A549 (cell line): ENCODE results near the gene SLC6A2. TPM values are rescaled to one million over a fixed set of nuclear protein-coding genes. Genes with fewer than 3 reads are reported as not detected.
A peak's percentile ranks its signal among the peaks of the same experiment; 100 is the strongest.

Experiments
- ATAC-seq, 2 experiments: fragments of 200-7000 bp in 1 of 2; fragments of >200 bp in 1 of 2; cut with Nextera tagmentation in 1 of 2; cut with Tn5 transposase in 1 of 2; 3 replicates each; pipeline versions ENCODE4 v1.8.0 to v1.9.1; 2018 to 2020; ENCODE audit warnings: mild to moderate bottlenecking in 1 of 2, moderate library complexity in 1 of 2
- CTCF ChIA-PET: fragments of 300-600 bp; sonication (Branson Sonifier 250); formaldehyde crosslinking; extraction: SDS; loops from one replicate; lab custom pipeline; 2021; ENCODE audit warnings: antibody characterized with exemption, inconsistent platforms; lab: Yijun Ruan, JAX
- POLR2A ChIA-PET: fragments of 350-600 bp; formaldehyde crosslinking; extraction: SDS; loops from one replicate; lab custom pipeline; 2021; ENCODE audit warnings: antibody characterized with exemption, inconsistent platforms; lab: Yijun Ruan, JAX
- DNase-seq, 2 experiments: peaks; one replicate each; pipeline versions ENCODE4 v3.0.0 to v3.0.0-alpha.2; 2011 to 2016; ENCODE audit warnings: low read depth in 1 of 2, low spot score in 1 of 2
- FAIRE-seq: peaks from 2 replicates; lab custom pipeline; 2011; peaks lifted over from hg19 to GRCh38; lab: Jason Lieb, UNC
- H3K27ac ChIP-seq, 2 experiments: fragments of >200 bp; sonication (Bioruptor Twin); formaldehyde crosslinking; 3 replicates each; pipeline ENCODE4 v1.5.1; 2016 to 2017
- H3K4me1 ChIP-seq: fragments of >200 bp; sonication (Bioruptor Twin); formaldehyde crosslinking; 3 replicates; pipeline ENCODE4 v1.6.1; 2016
- H3K4me2 ChIP-seq: fragments of >200 bp; sonication (Bioruptor Twin); formaldehyde crosslinking; 3 replicates; pipeline ENCODE4 v1.6.1; 2016
- H3K4me3 ChIP-seq: fragments of >200 bp; sonication (Bioruptor Twin); formaldehyde crosslinking; 3 replicates; pipeline ENCODE4 v1.5.1; 2016
- H3K9me3 ChIP-seq: fragments of >200 bp; sonication (Bioruptor Twin); formaldehyde crosslinking; 3 replicates; pipeline ENCODE4 v1.6.1; 2016
- ATOH8 ChIP-seq: fragments of 250-450 bp; sonication (Bioruptor Pico); IDR thresholded peaks from 2 replicates; pipeline ENCODE4 v1.5.0; 2020; ENCODE audit warnings: low read depth, mild to moderate bottlenecking, moderate library complexity
- BCL3 ChIP-seq: fragments of >200 bp; sonication (Bioruptor Twin); formaldehyde crosslinking; IDR thresholded peaks from 3 replicates; pipeline ENCODE4 v1.6.1; 2016
- BHLHE40 ChIP-seq: IDR thresholded peaks from 2 replicates; pipeline ENCODE4 v1.6.1; 2012; ENCODE audit warnings: low read depth, low read length, inconsistent platforms
- CBX8 ChIP-seq: fragments of 200-600 bp; sonication (generic); IDR thresholded peaks from 2 replicates; pipeline ENCODE4 v1.6.1; 2016
- E2F6 ChIP-seq: IDR thresholded peaks from 2 replicates; pipeline ENCODE4 v1.6.1; 2012; ENCODE audit warnings: low read depth, borderline replicate concordance
- ESRRA ChIP-seq: fragments of 150-350 bp; IDR thresholded peaks from 2 replicates; pipeline ENCODE4 v1.6.1; 2014; ENCODE audit warnings: mild to moderate bottlenecking, low read length, borderline replicate concordance
- GATA3 ChIP-seq: IDR thresholded peaks from 2 replicates; pipeline ENCODE4 v1.6.1; 2012; ENCODE audit warnings: borderline replicate concordance
- HOXB5 ChIP-seq: fragments of 250-450 bp; sonication (Bioruptor Pico); IDR thresholded peaks from 2 replicates; pipeline ENCODE4 v1.5.0; 2020; ENCODE audit warnings: mild to moderate bottlenecking, moderate library complexity
- JUN ChIP-seq, 2 experiments: fragments of >200 bp; sonication (Bioruptor Twin); formaldehyde crosslinking; IDR thresholded peaks; 2 replicates in 1 of 2; 3 replicates in 1 of 2; pipeline ENCODE4 v1.6.1; 2016 to 2017
- KDM5A ChIP-seq: fragments of 200-600 bp; sonication (generic); IDR thresholded peaks from 2 replicates; pipeline ENCODE4 v1.6.1; 2016; ENCODE audit warnings: antibody characterized with exemption, mild to moderate bottlenecking
- MAFK ChIP-seq: fragments of 450-650 bp; IDR thresholded peaks from 2 replicates; pipeline ENCODE4 v1.6.1; 2014; ENCODE audit not compliant: partially characterized antibody
- NFE2L2 ChIP-seq: fragments of 150-350 bp; conservative IDR thresholded peaks from 2 replicates; pipeline ENCODE4 v1.6.1; 2014; ENCODE audit warnings: low read length
- NR3C1 ChIP-seq: fragments of >200 bp; sonication (Bioruptor Twin); formaldehyde crosslinking; IDR thresholded peaks from 3 replicates; pipeline ENCODE4 v1.6.1; 2017
- PHF8 ChIP-seq: fragments of 200-600 bp; sonication (generic); IDR thresholded peaks from 2 replicates; pipeline ENCODE4 v1.6.1; 2016; ENCODE audit warnings: low read depth, mild to moderate bottlenecking, antibody characterized with exemption, moderate library complexity, borderline replicate concordance
- POLR2AphosphoS2 ChIP-seq: conservative IDR thresholded peaks from 2 replicates; pipeline ENCODE4 v1.6.1; 2012; ENCODE audit warnings: low read length, improper control_type of control experiment, inconsistent platforms
- RAD21 ChIP-seq, 2 experiments: fragments of >200 bp in 1 of 2; sonication (Bioruptor Twin) in 1 of 2; formaldehyde crosslinking in 1 of 2; IDR thresholded peaks in 1 of 2; conservative IDR thresholded peaks in 1 of 2; 2 replicates in 1 of 2; 3 replicates in 1 of 2; pipeline ENCODE4 v1.6.1; 2012 to 2018; ENCODE audit warnings: inconsistent platforms in 1 of 2
- RARB ChIP-seq: fragments of 250-450 bp; sonication (Bioruptor Pico); IDR thresholded peaks from 2 replicates; pipeline ENCODE4 v1.8.0; 2021; ENCODE audit warnings: mild to moderate bottlenecking, moderate library complexity
- REST ChIP-seq: fragments of 200-600 bp; sonication (generic); IDR thresholded peaks from 2 replicates; pipeline ENCODE4 v1.6.1; 2016; ENCODE audit warnings: antibody characterized with exemption, mild to moderate bottlenecking, moderate library complexity
- TFCP2L1 ChIP-seq: fragments of 250-450 bp; sonication (Bioruptor Pico); IDR thresholded peaks from 2 replicates; pipeline ENCODE4 v1.5.0; 2021; ENCODE audit warnings: mild to moderate bottlenecking
- TP53 ChIP-seq: fragments of 250-450 bp; sonication (Bioruptor Pico); IDR thresholded peaks from 2 replicates; pipeline ENCODE4 v1.5.0; 2021; ENCODE audit warnings: mild to moderate bottlenecking, moderate library complexity
- ZC3H11A ChIP-seq: fragments of 450-650 bp; IDR thresholded peaks from 2 replicates; pipeline ENCODE4 v1.6.1; 2014; ENCODE audit warnings: antibody characterized with exemption, mild to moderate bottlenecking
- ZNF302 ChIP-seq: fragments of 250-450 bp; sonication (Bioruptor Pico); IDR thresholded peaks from 2 replicates; pipeline ENCODE4 v1.9.0; 2021; ENCODE audit warnings: inconsistent platforms, mild to moderate bottlenecking, moderate library complexity
- ZSCAN20 ChIP-seq: fragments of 250-450 bp; sonication (Bioruptor Pico); IDR thresholded peaks from 2 replicates; pipeline ENCODE4 v1.8.0; 2022; ENCODE audit warnings: mild to moderate bottlenecking, moderate library complexity
- WGBS: methylation state at CpG from one replicate; pipeline ENCODE4 v1.1.6; 2017; ENCODE audit errors: missing lambda C conversion rate; 5-methylcytosine and 5-hydroxymethylcytosine counted together
- polyA plus RNA-seq, 4 experiments: library from polyadenylated mRNA; depleted of rRNA in 3 of 4; stranded (reverse); fragments of >200 nt; fragmentation: RNase III in 1 of 4; extraction: RNeasy Plus Mini Kit Qiagen cat#74134 plus additional on column Dnase treatment in 1 of 4; gene quantifications; 2 replicates in 3 of 4; 3 replicates in 1 of 4; pipeline ENCODE4 v1.2.3, GENCODE V29; 2011 to 2017

Gene SLC6A2
- polyA plus RNA-seq, 2 of the 4 experiments (the other 2 are of a cell fraction) = not detected

- Histone ChIP-seq H3K4me2 (peak overlapping the region; percentile 57), H3K4me3 (no peak overlapping the region), H3K27ac (no peak overlapping the region), H3K4me1 (no peaks in the 10 kb centered on the region), H3K9me3 (no peaks in the 10 kb centered on the region)
- FAIRE-seq = no peak
- ATAC-seq = no peak
- ChIA-PET CTCF (no interaction called here), POLR2A (no interaction called here)
- WGBS = 58% methylated on average over 7 of the region's 29 CpGs
- no peak for DNase-seq
- no peak for TF ChIP-seq NFE2L2
- no peak for TF ChIP-seq HOXB5
- TF ChIP-seq ESRRA = no peak
- TF ChIP-seq KDM5A = no peak
- TF ChIP-seq TP53 (CRISPR knock-in tag) = no peak
- no peak for TF ChIP-seq POLR2AphosphoS2
- TF ChIP-seq JUN (IDR thresholded peaks at IDR 0.05) = no peak
- TF ChIP-seq BCL3 = no peak
- no peak for TF ChIP-seq GATA3
- TF ChIP-seq ZNF302 (CRISPR knock-in tag) = no peak
- no peak for TF ChIP-seq ZSCAN20 (CRISPR knock-in tag)
- TF ChIP-seq CBX8 = no peak
Measured at GRCh38 chr16:55655381-55655896, 349 bp upstream of the SLC6A2 start.

GRCh38 chr16:55656691-55657092 is 904 bp downstream of the SLC6A2 start:
- TF ChIP-seq RARB (CRISPR knock-in tag) (no peak), BHLHE40 (no peak), NR3C1 (no peak), GATA3 (no peak), TFCP2L1 (CRISPR knock-in tag) (no peak), CBX8 (no peak), PHF8 (no peak), RAD21 (conservative IDR thresholded peaks at IDR 0.05 in 1 of 2, IDR thresholded peaks at IDR 0.05 in 1 of 2) (no peak)
- TF ChIP-seq, all 56 proteins: peak for 0
- ATAC-seq = no peak
- no peak for DNase-seq
- FAIRE-seq = no peak
- Histone ChIP-seq H3K4me2 (no peak overlapping the region), H3K4me1 (no peaks in the 10 kb centered on the region), H3K27ac (no peak overlapping the region), H3K9me3 (no peaks in the 10 kb centered on the region), H3K4me3 (no peak overlapping the region)
- 77% methylated on average over 23 of the region's 37 CpGs for WGBS
- POLR2A ChIA-PET = no interaction called here
- CTCF ChIA-PET = interaction anchor here (1.2 to 3.5 kb wide), 2 partner anchors 45 to 112 kb away, joined by 3 to 12 read pairs; no protein-coding TSS in a partner anchor

- no peak for DNase-seq
- FAIRE-seq = no peak
- Histone ChIP-seq H3K9me3 (no peaks in the 10 kb centered on the region), H3K27ac (no peak overlapping the region), H3K4me2 (no peak overlapping the region), H3K4me1 (no peaks in the 10 kb centered on the region), H3K4me3 (no peak overlapping the region)
- POLR2A ChIA-PET = no interaction called here
- no peak for TF ChIP-seq REST
- no peak for TF ChIP-seq PHF8
- TF ChIP-seq ZSCAN20 (CRISPR knock-in tag) = no peak
- no peak for TF ChIP-seq ZC3H11A
- TF ChIP-seq RAD21 (conservative IDR thresholded peaks at IDR 0.05 in 1 of 2, IDR thresholded peaks at IDR 0.05 in 1 of 2) = no peak
- TF ChIP-seq RARB (CRISPR knock-in tag) = no peak
- no peak for TF ChIP-seq ATOH8 (CRISPR knock-in tag)
- no peak for TF ChIP-seq BCL3
- no peak for TF ChIP-seq E2F6
- TF ChIP-seq MAFK = no peak
- 58% methylated on average over 3 of the region's 3 CpGs for WGBS
- CTCF ChIA-PET = interaction anchor here (1.2 to 3.5 kb wide), 2 partner anchors 44 to 113 kb away, joined by 3 to 12 read pairs; no protein-coding TSS in a partner anchor
- ATAC-seq = no peak
Measured at GRCh38 chr16:55657616-55658015, 1.8 kb downstream of the SLC6A2 start.
